Stimulated activated CD4-positive, alpha-beta T cell treated with anti-CD3 and anti-CD28 coated beads, Interleukin-12 subunit alpha, Interleukin-12 subunit beta, amount 100 ng/mL, for 48 hours (primary cell): ENCODE measurements around the gene RNF115.
"Not testable (repeated sequence)": the region's sequence is repeated elsewhere in the genome, so short reads cannot be mapped to it uniquely, and the experiment has no call there.

ENCODE experiments used
- DNase-seq, 3 donors: peaks; one replicate each; pipeline ENCODE4 v3.0.0-alpha.2; 2020; ENCODE audit warnings: low read depth in 2 of 3, low spot score in 1 of 3

RNF115 gene

GRCh38 chr1:145782272-145783099 lies 41.4 kb downstream of the RNF115 start:
- no peak for DNase-seq

GRCh38 chr1:145778146-145778540 lies 45.8 kb downstream of the RNF115 start:
- DNase-seq, result no peak

DNA sequence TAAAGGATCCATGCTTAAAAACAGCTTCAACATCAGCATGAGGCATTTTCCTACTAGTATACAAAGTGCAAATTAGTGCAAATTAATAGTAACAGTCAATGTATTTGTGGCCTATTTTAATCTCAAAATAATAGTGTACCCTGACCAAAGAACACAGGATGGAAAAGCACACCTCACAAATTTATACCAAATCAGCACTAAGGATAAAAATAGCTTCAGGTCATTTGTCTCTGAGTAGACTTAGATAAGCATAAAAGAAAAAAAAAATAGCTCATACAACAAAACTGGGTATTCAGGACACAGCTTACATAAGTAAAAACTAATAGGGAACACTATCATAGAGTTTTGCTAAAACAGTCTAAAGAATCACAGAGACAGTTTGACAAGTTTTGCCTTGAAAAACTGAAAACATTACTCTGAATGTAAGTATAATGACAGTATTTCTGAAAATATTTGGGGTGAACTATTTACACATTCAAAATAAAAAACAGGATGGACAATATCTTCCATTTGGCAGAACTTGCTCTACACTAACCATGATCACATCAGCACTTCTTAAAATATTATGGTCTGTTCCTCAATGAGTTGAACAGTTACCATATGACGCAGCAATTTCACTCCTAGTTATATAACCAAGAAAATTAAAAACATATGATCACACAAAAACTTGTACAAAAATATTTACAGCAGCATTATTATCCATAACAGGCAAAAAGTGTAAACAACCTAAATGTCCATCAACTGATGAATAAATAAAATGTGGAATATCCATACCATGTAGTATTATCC lies 46.3 kb downstream of the RNF115 start:
- DNase-seq, result no peak

- no peak for DNase-seq
Measured at GRCh38 chr1:145773423-145773822, 50.5 kb downstream of the RNF115 start.

- no peak for DNase-seq
Measured at GRCh38 chr1:145771056-145771455, 52.8 kb downstream of the RNF115 start.

GRCh38 chr1:145768004-145768403 lies 55.9 kb downstream of the RNF115 start:
- DNase-seq, result not testable (repeated sequence)

DNA sequence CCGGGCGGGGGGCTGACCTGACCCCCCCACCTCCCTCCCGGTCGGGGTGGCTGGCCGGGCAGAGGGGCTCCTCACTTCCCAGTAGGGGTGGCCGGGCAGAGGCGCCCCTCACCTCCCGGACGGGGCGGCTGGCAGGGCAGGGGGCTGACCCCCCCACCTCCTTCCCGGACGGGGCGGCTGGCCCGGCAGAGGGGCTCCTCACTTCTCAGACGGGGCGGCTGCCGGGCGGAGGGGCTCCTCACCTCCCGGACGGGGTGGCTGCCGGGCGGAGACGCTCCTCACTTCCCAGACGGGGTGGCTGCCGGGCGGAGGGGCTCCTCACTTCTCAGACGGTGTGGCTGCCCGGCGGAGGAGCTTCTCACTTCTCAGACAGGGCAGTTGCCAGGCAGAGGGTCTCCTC lies 57.0 kb downstream of the RNF115 start:
- DNase-seq, result not testable (repeated sequence)

GRCh38 chr1:145765585-145766360 lies 58.1 kb downstream of the RNF115 start:
- DNase-seq, result not testable (repeated sequence)

- not testable (repeated sequence) for DNase-seq
Measured at GRCh38 chr1:145765127-145765526, 58.8 kb downstream of the RNF115 start.

GRCh38 chr1:145764231-145764940 lies 59.5 kb downstream of the RNF115 start:
- not testable (repeated sequence) for DNase-seq

DNA sequence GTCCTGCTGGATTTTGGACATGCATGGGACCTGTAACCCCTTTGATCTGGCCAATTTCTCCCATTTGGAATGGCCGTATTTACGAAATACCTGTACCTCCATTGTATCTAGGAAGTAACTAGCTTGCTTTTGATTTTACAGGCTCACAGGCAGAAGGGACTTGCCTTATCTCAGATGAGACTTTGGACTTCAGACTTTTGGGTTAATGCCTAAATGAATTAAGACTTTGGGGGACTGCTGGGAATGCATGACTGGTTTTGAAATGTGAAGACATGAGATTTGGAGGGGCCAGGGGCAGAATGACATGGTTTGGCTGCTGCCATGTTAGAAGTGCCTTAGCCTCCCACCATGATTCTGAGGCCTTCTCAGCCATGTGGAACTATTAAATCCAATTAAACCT lies 61.9 kb downstream of the RNF115 start:
- DNase-seq, result not testable (repeated sequence)

DNA sequence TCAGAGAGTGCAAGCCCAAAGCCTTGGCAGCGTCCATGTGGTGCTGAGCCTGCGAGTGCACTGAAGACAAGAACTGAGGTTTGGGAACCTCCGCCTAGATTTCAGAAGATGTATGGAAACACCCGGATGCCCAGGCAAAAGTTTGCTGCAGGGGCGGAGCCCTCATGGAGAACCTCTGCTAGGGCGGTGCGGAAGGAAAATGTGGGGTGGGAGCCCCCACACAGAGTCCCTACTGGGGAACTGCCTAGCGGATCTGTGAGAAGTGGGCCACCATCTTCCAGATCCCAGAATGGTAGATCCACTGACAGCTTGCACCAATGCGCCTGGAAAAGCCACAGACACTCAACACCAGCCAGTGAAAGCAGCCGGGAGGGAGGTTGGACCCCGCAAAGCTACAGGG lies 62.4 kb downstream of the RNF115 start:
- DNase-seq, result not testable (repeated sequence)

DNA sequence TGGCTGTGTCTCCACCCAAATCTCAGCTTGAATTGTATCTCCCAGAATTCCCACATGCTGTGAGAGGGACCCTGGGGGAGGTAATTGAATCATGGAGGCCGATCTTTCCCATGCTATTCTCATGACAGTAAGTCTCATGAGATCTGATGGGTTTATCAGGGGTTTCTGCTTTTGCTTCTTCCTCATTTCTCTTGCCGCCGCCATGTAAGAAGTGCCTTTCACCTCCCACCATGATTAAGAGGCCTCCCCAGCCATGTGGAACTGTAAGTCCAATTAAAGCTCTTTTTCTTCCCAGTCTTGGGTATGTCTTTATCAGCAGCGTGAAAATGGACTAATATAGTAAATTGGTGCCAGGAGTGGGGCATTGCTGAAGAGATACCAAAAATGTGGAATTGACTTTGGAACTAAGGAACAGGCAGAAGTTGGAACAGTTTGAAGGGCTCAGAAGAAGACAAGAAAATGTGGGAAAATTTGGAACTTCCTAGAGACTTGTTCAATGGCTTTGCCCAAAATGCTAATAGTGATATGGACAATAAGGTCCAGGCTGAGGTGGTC lies 63.4 kb downstream of the RNF115 start:
- DNase-seq, result not testable (repeated sequence)

DNA sequence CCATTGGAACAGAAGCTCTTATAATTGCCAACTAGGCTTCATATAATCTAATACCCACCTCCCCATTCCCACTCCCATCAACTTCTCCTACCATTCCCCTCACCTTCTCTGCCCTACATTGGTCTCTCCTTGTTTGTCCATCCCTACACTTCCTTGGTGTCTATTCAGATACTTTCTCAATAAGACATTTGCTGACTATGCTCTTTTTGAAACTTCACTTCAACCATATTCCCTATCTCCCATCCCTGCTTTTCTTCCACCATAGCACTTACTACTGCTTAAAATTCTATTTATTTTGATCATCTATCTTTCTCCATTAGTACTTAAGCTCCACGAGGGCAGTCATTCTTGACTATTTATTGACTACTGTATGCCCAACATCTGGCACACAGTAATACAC lies 64.2 kb downstream of the RNF115 start:
- DNase-seq, result no peak

DNA sequence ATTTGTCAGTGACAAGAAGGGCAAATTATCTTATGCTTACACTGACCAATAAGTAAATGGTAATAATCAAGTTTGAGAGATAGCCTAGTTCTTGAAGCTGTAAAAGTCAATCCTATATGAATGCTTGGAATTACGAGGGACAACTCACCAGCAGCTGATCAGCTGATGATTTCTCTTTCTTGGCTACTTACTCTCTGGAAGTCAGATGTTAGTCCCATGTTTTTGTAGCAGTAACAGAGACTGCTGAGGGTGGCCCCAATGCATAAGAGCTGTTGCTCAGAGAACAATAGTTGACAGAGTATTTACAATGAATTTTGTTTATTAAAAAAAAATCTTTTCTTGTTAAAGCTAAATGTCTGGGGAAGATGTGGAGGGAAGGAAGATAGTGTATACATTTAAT lies 65.3 kb downstream of the RNF115 start:
- no peak for DNase-seq

DNA sequence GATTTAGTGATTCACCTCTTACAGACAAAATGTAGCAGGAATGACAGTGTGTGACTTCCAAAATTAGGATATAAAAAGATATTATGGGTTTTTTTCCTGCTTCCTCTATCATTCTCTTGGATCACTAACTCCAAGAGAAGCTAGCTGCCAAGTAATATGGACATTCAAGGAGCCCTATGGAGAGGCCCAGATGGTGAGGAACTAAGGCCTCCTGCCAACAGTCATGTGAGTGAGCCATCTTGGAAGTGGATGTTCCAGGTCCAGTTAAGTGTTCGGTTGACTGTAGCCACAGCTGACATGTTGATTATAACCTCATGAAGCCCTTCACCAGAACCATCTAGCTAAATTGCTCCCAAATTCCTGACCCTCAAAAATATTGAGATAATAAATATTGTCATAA lies 65.8 kb downstream of the RNF115 start:
- no peak for DNase-seq

GRCh38 chr1:145757420-145757819 lies 66.5 kb downstream of the RNF115 start:
- no peak for DNase-seq

GRCh38 chr1:145751491-145752037 lies 72.3 kb downstream of the RNF115 start:
- no peak for DNase-seq

GRCh38 chr1:145750426-145750825 lies 73.5 kb downstream of the RNF115 start:
- no peak for DNase-seq
